ENCODE data around the gene SPO11.

SPO11 gene

GRCh38 chr20:57390604-57391438, 61.2 kb downstream of the SPO11 start, which contains the start of gene RBM38:
RBM38 (plus strand) TSS chr20:57391396; CDS start chr20:57391582, 186 bp downstream.
- TF ChIP-seq CTCF (IDR thresholded peaks at IDR 0.05; ENCODE audit: control insufficient read depth, extremely low read depth, insufficient read depth), result no peak
- peak within 1 kb of the TSS; percentile 67 for H3K4me3 ChIP-seq (ENCODE audit: low read depth, low read length)
- DNase-seq (ENCODE audit: low read depth), result no peak

GRCh38 chr20:57391439-57392301, 62.1 kb downstream of the SPO11 start:
- peak overlapping the region; percentile 67 for H3K4me3 ChIP-seq (ENCODE audit: low read depth, low read length)
- DNase-seq (ENCODE audit: low read depth), result no peak
- TF ChIP-seq CTCF (IDR thresholded peaks at IDR 0.05; ENCODE audit: control insufficient read depth, extremely low read depth, insufficient read depth), result no peak

- DNase-seq (ENCODE audit: low read depth), result no peak
- peak overlapping the region; percentile 67 for H3K4me3 ChIP-seq (ENCODE audit: low read depth, low read length)
- no peak for TF ChIP-seq CTCF (IDR thresholded peaks at IDR 0.05; ENCODE audit: control insufficient read depth, extremely low read depth, insufficient read depth)
These were observed 63.1 kb downstream of the SPO11 start for GRCh38 chr20:57392512-57393271.
